ENCODE results near the gene DNAJA3.

DNAJA3 gene

GRCh38 chr16:4387781-4388180 lies 37.9 kb upstream of the DNAJA3 start:
- no peak overlapping the region for H3K27ac ChIP-seq (ENCODE audit: poor library complexity, severe bottlenecking)
- H3K36me3 ChIP-seq (ENCODE audit: low read depth): peaks cover 4% of the 10 kb centered on the region
- no peaks in the 10 kb centered on the region for H3K27me3 ChIP-seq (ENCODE audit: insufficient read depth, poor library complexity, severe bottlenecking)
- H3K4me1 ChIP-seq (ENCODE audit: insufficient read depth, poor library complexity, severe bottlenecking): peaks cover 8% of the 10 kb centered on the region
- H3K4me3 ChIP-seq (ENCODE audit: severe bottlenecking): no peak overlapping the region
- no peak for ATAC-seq (ENCODE audit: low read depth)
- no peak for DNase-seq (ENCODE audit: low spot score)
- no peaks in the 10 kb centered on the region for H3K9me3 ChIP-seq (ENCODE audit: severe bottlenecking)
- TF ChIP-seq, protein P1, sequence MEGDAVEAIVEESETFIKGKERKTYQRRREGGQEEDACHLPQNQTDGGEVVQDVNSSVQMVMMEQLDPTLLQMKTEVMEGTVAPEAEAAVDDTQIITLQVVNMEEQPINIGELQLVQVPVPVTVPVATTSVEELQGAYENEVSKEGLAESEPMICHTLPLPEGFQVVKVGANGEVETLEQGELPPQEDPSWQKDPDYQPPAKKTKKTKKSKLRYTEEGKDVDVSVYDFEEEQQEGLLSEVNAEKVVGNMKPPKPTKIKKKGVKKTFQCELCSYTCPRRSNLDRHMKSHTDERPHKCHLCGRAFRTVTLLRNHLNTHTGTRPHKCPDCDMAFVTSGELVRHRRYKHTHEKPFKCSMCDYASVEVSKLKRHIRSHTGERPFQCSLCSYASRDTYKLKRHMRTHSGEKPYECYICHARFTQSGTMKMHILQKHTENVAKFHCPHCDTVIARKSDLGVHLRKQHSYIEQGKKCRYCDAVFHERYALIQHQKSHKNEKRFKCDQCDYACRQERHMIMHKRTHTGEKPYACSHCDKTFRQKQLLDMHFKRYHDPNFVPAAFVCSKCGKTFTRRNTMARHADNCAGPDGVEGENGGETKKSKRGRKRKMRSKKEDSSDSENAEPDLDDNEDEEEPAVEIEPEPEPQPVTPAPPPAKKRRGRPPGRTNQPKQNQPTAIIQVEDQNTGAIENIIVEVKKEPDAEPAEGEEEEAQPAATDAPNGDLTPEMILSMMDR (IDR thresholded peaks at IDR 0.05; ENCODE audit: poor library complexity, severe bottlenecking): no peak

DNA sequence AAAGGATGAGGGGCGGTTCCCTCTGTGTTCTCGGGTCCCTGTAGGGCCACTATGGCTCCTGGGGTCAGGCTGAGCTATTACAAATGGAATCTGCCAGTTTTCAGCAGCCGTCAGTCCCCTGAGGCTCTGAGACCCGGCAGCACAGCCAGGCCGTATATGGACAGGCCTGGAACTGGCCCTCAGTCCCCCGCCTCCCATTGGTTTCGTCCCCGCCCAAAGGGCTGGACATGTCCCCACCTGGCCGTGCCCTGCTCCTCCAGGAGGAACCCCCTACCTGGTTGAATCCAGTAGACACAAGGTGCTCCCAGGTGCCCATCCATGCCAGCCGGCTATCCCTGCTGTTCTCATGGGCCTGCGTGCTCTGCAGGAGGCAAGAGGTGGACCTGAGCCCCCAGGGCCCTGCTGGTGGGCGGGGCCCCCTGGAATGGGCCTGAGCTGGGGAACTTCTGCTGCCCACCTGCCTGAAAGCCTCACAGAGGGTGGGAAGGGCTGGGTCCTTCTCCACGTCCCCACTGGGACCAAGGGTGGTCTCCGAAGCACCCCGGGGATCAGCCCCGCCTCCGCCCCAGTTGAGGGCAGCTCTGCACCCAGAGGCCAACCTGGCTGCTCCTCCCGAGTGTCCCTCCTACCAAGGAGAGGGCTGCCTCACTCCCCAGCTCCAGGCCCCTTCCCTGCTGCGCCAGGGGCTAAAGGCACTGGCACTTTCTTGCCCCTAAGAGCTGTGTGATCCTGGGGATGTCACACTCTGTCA lies 37.2 kb upstream of the DNAJA3 start:
- Histone ChIP-seq H3K4me3 (ENCODE audit: severe bottlenecking) (no peak overlapping the region), H3K4me1 (ENCODE audit: insufficient read depth, poor library complexity, severe bottlenecking) (peaks cover 14% of the 10 kb centered on the region), H3K36me3 (ENCODE audit: low read depth) (no peaks in the 10 kb centered on the region; the same call in 1 of the 2 replicates), H3K27me3 (ENCODE audit: insufficient read depth, poor library complexity, severe bottlenecking) (no peaks in the 10 kb centered on the region), H3K27ac (ENCODE audit: poor library complexity, severe bottlenecking) (no peak overlapping the region), H3K9me3 (ENCODE audit: severe bottlenecking) (no peaks in the 10 kb centered on the region)
- no peak for ATAC-seq (ENCODE audit: low read depth)
- DNase-seq (ENCODE audit: low spot score): no peak
- TF ChIP-seq, protein P1 (IDR thresholded peaks at IDR 0.05; ENCODE audit: poor library complexity, severe bottlenecking): no peak

DNA sequence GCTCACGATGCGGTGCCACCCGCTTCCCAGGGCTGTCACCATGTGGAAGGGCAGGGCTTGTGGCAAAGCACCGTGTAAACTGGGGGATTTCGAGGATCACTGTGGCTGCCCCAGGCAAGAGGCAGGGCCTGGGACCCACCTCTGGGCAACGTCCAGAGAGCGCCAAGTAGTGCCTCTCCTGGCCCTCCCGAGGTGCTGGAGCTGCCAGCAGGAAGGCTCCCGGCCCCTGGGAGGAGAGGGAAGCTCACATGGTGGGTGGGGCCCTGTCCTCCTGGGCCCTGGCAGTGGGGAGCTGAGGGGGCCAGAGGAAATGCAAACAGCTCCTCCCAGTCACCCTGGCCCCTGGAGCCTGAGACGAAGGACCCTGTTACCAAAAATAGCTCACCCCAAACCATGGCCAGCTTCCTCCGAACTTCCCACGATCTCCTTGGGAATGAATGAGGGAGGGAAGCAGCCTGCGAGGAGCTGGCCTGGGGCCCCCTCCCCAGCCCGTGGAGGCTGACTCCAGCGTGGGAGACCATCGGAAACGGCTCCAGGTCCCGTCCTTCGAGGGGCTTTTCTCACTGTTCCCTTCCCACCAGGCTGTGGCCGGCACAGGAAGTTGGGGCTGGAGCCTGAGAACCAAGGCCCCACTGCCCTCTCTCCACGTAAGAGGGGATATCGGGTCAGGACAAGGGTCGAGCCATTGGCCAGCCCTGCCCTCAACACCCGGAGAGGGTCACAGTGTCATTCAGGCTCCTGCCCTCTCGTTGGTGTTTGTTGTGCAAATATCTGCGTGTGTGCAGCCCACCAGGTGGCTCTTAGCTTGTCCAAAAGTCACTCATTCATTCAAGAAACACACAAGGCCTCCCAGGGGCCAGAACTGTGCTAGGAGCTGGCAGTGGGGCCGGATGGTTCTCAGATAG lies 36.4 kb upstream of the DNAJA3 start:
- no peak overlapping the region for H3K27ac ChIP-seq (ENCODE audit: poor library complexity, severe bottlenecking)
- no peaks in the 10 kb centered on the region for H3K27me3 ChIP-seq (ENCODE audit: insufficient read depth, poor library complexity, severe bottlenecking)
- peaks cover 3% of the 10 kb centered on the region; the same call in 1 of the 2 replicates for H3K36me3 ChIP-seq (ENCODE audit: low read depth)
- TF ChIP-seq, protein P1 (IDR thresholded peaks at IDR 0.05; ENCODE audit: poor library complexity, severe bottlenecking): no peak
- H3K4me1 ChIP-seq (ENCODE audit: insufficient read depth, poor library complexity, severe bottlenecking): peaks cover 17% of the 10 kb centered on the region
- DNase-seq (ENCODE audit: low spot score) (no peak), ATAC-seq (ENCODE audit: low read depth) (no peak)
- H3K4me3 ChIP-seq (ENCODE audit: severe bottlenecking): no peak overlapping the region
- H3K9me3 ChIP-seq (ENCODE audit: severe bottlenecking): no peaks in the 10 kb centered on the region

GRCh38 chr16:4390266-4391260 lies 35.1 kb upstream of the DNAJA3 start:
- TF ChIP-seq, protein P1 (IDR thresholded peaks at IDR 0.05; ENCODE audit: poor library complexity, severe bottlenecking): no peak
- Histone ChIP-seq H3K27me3 (ENCODE audit: insufficient read depth, poor library complexity, severe bottlenecking) (no peaks in the 10 kb centered on the region), H3K27ac (ENCODE audit: poor library complexity, severe bottlenecking) (no peak overlapping the region), H3K4me3 (ENCODE audit: severe bottlenecking) (no peak overlapping the region), H3K4me1 (ENCODE audit: insufficient read depth, poor library complexity, severe bottlenecking) (peaks cover 17% of the 10 kb centered on the region), H3K36me3 (ENCODE audit: low read depth) (peaks cover 3% of the 10 kb centered on the region; the same call in 1 of the 2 replicates), H3K9me3 (ENCODE audit: severe bottlenecking) (no peaks in the 10 kb centered on the region)
- DNase-seq (ENCODE audit: low spot score) (no peak), ATAC-seq (ENCODE audit: low read depth) (no peak)
